ENCODE data around the gene GNS. TPM values are rescaled to one million over a fixed set of nuclear protein-coding genes. Genes with fewer than 3 reads are reported as not detected.

GNS gene
- total and polyA plus RNA-seq, 2 of the 13 experiments (the other 11 are each of a cell fraction or from before 2014, with no cell fraction given) = 49.8 to 51.0 TPM

GRCh38 chr12:64759035-64759894 is at the start of gene GNS (continued):
- no peak for TF ChIP-seq KDM4B (CRISPR knock-in tag; IDR thresholded peaks at IDR 0.05)
- TF ChIP-seq, protein P1, sequence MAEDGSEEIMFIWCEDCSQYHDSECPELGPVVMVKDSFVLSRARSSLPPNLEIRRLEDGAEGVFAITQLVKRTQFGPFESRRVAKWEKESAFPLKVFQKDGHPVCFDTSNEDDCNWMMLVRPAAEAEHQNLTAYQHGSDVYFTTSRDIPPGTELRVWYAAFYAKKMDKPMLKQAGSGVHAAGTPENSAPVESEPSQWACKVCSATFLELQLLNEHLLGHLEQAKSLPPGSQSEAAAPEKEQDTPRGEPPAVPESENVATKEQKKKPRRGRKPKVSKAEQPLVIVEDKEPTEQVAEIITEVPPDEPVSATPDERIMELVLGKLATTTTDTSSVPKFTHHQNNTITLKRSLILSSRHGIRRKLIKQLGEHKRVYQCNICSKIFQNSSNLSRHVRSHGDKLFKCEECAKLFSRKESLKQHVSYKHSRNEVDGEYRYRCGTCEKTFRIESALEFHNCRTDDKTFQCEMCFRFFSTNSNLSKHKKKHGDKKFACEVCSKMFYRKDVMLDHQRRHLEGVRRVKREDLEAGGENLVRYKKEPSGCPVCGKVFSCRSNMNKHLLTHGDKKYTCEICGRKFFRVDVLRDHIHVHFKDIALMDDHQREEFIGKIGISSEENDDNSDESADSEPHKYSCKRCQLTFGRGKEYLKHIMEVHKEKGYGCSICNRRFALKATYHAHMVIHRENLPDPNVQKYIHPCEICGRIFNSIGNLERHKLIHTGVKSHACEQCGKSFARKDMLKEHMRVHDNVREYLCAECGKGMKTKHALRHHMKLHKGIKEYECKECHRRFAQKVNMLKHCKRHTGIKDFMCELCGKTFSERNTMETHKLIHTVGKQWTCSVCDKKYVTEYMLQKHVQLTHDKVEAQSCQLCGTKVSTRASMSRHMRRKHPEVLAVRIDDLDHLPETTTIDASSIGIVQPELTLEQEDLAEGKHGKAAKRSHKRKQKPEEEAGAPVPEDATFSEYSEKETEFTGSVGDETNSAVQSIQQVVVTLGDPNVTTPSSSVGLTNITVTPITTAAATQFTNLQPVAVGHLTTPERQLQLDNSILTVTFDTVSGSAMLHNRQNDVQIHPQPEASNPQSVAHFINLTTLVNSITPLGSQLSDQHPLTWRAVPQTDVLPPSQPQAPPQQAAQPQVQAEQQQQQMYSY (CRISPR knock-in tag; IDR thresholded peaks at IDR 0.05) = 0 out of 2 replicates have a peak, but pooled peaks have one; percentile 42
- no peak for TF ChIP-seq ZNF337 (CRISPR knock-in tag; IDR thresholded peaks at IDR 0.05; ENCODE audit: borderline replicate concordance, low read depth)
- TF ChIP-seq NFATC3 (CRISPR knock-in tag; IDR thresholded peaks at IDR 0.05) = no peak
- TF ChIP-seq YEATS2 (CRISPR knock-in tag; IDR thresholded peaks at IDR 0.05; ENCODE audit: borderline replicate concordance) = peak; percentile 72; the same call in 1 of the 2 replicates
- 0 out of 2 replicates have a peak, but pooled peaks have one; percentile 39 for TF ChIP-seq ZFP82 (CRISPR knock-in tag; IDR thresholded peaks at IDR 0.05; ENCODE audit: borderline replicate concordance)
- TF ChIP-seq, protein P2, sequence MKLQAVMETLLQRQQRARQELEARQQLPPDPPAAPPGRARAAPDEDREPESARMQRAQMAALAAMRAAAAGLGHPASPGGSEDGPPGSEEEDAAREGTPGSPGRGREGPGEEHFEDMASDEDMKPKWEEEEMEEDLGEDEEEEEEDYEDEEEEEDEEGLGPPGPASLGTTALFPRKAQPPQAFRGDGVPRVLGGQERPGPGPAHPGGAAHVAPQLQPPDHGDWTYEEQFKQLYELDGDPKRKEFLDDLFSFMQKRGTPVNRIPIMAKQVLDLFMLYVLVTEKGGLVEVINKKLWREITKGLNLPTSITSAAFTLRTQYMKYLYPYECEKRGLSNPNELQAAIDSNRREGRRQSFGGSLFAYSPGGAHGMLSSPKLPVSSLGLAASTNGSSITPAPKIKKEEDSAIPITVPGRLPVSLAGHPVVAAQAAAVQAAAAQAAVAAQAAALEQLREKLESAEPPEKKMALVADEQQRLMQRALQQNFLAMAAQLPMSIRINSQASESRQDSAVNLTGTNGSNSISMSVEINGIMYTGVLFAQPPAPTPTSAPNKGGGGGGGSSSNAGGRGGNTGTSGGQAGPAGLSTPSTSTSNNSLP (IDR thresholded peaks at IDR 0.05; ENCODE audit: low read depth, low read length) = no peak
- TF ChIP-seq ZNF724P (CRISPR knock-in tag; IDR thresholded peaks at IDR 0.05; ENCODE audit: borderline replicate concordance) = no peak; the same call in 1 of the 2 replicates
- TF ChIP-seq ELF1 (CRISPR knock-in tag; IDR thresholded peaks at IDR 0.05) = peak; percentile 70; the same call in 1 of the 2 replicates
- TF ChIP-seq NFRKB (IDR thresholded peaks at IDR 0.05) = no peak
- peak; percentile 87 for TF ChIP-seq RBFOX2 (IDR thresholded peaks at IDR 0.05; ENCODE audit: low read depth, low read length)
- 0 out of 2 replicates have a peak, but pooled peaks have one; percentile 23 for TF ChIP-seq HNF4G (IDR thresholded peaks at IDR 0.05; ENCODE audit: borderline replicate concordance, low read depth, low read length)
- no peak for TF ChIP-seq HNF4G (CRISPR knock-in tag; IDR thresholded peaks at IDR 0.05; ENCODE audit: borderline replicate concordance, low read depth)
- TF ChIP-seq RARA (CRISPR knock-in tag; IDR thresholded peaks at IDR 0.05) = 0 out of 2 replicates have a peak, but pooled peaks have one; percentile 18
- TF ChIP-seq NFYC (CRISPR knock-in tag; IDR thresholded peaks at IDR 0.05) = no peak
- TF ChIP-seq, protein P3, sequence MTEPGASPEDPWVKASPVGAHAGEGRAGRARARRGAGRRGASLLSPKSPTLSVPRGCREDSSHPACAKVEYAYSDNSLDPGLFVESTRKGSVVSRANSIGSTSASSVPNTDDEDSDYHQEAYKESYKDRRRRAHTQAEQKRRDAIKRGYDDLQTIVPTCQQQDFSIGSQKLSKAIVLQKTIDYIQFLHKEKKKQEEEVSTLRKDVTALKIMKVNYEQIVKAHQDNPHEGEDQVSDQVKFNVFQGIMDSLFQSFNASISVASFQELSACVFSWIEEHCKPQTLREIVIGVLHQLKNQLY (CRISPR knock-in tag; IDR thresholded peaks at IDR 0.05) = peak; percentile 87
- TF ChIP-seq, protein P4, sequence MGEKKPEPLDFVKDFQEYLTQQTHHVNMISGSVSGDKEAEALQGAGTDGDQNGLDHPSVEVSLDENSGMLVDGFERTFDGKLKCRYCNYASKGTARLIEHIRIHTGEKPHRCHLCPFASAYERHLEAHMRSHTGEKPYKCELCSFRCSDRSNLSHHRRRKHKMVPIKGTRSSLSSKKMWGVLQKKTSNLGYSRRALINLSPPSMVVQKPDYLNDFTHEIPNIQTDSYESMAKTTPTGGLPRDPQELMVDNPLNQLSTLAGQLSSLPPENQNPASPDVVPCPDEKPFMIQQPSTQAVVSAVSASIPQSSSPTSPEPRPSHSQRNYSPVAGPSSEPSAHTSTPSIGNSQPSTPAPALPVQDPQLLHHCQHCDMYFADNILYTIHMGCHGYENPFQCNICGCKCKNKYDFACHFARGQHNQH (CRISPR knock-in tag; IDR thresholded peaks at IDR 0.05) = no peak; the same call in none of the 2 replicates
- peak; percentile 38; the same call in 1 of the 2 replicates for TF ChIP-seq ARNTL (CRISPR knock-in tag; IDR thresholded peaks at IDR 0.05)
- TF ChIP-seq, protein P5, sequence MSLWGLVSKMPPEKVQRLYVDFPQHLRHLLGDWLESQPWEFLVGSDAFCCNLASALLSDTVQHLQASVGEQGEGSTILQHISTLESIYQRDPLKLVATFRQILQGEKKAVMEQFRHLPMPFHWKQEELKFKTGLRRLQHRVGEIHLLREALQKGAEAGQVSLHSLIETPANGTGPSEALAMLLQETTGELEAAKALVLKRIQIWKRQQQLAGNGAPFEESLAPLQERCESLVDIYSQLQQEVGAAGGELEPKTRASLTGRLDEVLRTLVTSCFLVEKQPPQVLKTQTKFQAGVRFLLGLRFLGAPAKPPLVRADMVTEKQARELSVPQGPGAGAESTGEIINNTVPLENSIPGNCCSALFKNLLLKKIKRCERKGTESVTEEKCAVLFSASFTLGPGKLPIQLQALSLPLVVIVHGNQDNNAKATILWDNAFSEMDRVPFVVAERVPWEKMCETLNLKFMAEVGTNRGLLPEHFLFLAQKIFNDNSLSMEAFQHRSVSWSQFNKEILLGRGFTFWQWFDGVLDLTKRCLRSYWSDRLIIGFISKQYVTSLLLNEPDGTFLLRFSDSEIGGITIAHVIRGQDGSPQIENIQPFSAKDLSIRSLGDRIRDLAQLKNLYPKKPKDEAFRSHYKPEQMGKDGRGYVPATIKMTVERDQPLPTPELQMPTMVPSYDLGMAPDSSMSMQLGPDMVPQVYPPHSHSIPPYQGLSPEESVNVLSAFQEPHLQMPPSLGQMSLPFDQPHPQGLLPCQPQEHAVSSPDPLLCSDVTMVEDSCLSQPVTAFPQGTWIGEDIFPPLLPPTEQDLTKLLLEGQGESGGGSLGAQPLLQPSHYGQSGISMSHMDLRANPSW (CRISPR knock-in tag; IDR thresholded peaks at IDR 0.05; ENCODE audit: borderline replicate concordance) = no peak

All from HepG2 (cell line).